Prostate gland (tissue), 2 donors: ENCODE data around the gene KCNJ5. TPM values are rescaled to one million over a fixed set of nuclear protein-coding genes. Genes with fewer than 3 reads are reported as not detected.
A peak's percentile ranks its signal among the peaks of the same experiment; 100 is the strongest.

Experiments used
- DNase-seq: peaks from one replicate; pipeline ENCODE4 v3.0.0-alpha.2; 2019; ENCODE audit warnings: low spot score
- H3K27ac ChIP-seq, 2 donors: fragments of 200-600 bp; sonication (generic); 2 replicates each; pipeline ENCODE4 v1.5.1; 2017 to 2019
- H3K27me3 ChIP-seq: fragments of 200-600 bp; sonication (generic); replicated peaks from 2 replicates; pipeline ENCODE4 v1.5.1; 2019; ENCODE audit not compliant: insufficient read depth
- H3K36me3 ChIP-seq, 2 donors: fragments of 200-600 bp; sonication (generic); 1 replicate in 1 of 2; 2 replicates in 1 of 2; pipeline versions ENCODE4 v1.5.1 to v1.8.1; 2017 to 2019
- H3K4me1 ChIP-seq: fragments of 200-600 bp; sonication (generic); replicated peaks from 2 replicates; pipeline ENCODE4 v1.5.1; 2019
- H3K4me3 ChIP-seq, 2 donors: fragments of 200-600 bp; sonication (generic); 2 replicates each; pipeline ENCODE4 v1.5.1; 2017 to 2019
- H3K9me3 ChIP-seq: fragments of 200-600 bp; sonication (generic); 2 replicates; pipeline ENCODE4 v1.5.1; 2017
- POLR2A ChIP-seq: fragments of 450-650 bp; IDR thresholded peaks from one replicate; pipeline ENCODE4 v1.6.1; 2016; ENCODE audit warnings: antibody characterized with exemption, mild to moderate bottlenecking
- POLR2AphosphoS5 ChIP-seq: sonication (generic); formaldehyde crosslinking; IDR thresholded peaks from one replicate; pipeline ENCODE4 v1.6.1; 2017; ENCODE audit warnings: antibody characterized with exemption
- WGBS: methylation state at CpG from one replicate; pipeline ENCODE4 v1.1.5; 2018; 5-methylcytosine and 5-hydroxymethylcytosine counted together
- intact Hi-C: fragments of 100-400 bp; cut with DNase I; formaldehyde crosslinking; loops from one replicate; pipeline ENCODE4 v1.14.2; 2022
- total RNA-seq, 2 donors: library from RNA; depleted of rRNA; stranded (reverse); fragments of >200 nt; gene quantifications; one replicate each; pipeline ENCODE4 v1.1.0, GENCODE V29; 2016
- TF ChIP-seq, protein P1 (sequence below), 4 experiments: fragments of 200-600 bp in 2 of 4; fragments of 450-650 bp in 2 of 4; sonication (generic) in 2 of 4; IDR thresholded peaks; 1 replicate in 3 of 4; 2 replicates in 1 of 4; pipeline ENCODE4 v1.5.1; 2016 to 2019; ENCODE audit warnings: antibody characterized with exemption in 4 of 4, mild to moderate bottlenecking in 2 of 4, moderate library complexity in 2 of 4

Gene KCNJ5
- total RNA-seq, 2 donors from 2014 or later: 3.9 to 4.7 TPM

DNA sequence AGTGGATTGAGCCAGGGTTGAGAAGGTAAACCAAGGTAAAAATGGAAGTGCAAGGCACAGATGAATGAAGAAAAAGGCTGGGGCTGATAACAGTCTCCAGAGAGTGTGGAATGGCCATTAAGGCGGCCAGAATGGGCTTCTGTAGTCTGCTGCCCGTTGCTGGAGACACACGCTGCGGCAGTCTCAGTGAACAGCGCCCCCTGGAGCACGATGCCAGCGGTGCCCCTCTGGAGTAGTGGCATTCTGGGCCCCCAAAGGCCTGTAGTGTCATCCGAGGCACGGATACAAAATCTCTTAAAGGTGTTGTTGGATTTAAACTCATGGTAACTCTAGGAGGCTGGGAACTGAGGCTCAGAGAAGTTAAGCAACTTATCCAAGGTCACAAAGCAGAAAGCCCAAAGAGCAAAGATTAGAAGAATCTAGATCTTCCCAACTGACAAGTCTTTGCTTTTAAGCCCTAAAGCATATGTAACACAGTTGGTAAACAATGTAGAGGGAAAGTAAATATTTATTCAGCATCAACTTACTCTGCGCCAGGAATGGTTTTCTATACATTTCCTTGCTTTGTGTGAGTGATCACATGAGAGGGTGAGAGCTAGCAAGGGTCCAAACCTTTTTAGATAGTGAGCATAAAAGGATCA, 42.2 kb upstream of the KCNJ5 start:
- Histone ChIP-seq H3K27ac (no peak overlapping the region), H3K27me3 (no peaks in the 10 kb centered on the region), H3K36me3 (no peaks in the 10 kb centered on the region), H3K4me1 (no peaks in the 10 kb centered on the region), H3K9me3 (no peaks in the 10 kb centered on the region), H3K4me3 (no peak overlapping the region)
- 35% methylated on average over 10 of the region's 10 CpGs for WGBS
- TF ChIP-seq POLR2A (no peak), POLR2AphosphoS5 (no peak)
- TF ChIP-seq, protein P1, sequence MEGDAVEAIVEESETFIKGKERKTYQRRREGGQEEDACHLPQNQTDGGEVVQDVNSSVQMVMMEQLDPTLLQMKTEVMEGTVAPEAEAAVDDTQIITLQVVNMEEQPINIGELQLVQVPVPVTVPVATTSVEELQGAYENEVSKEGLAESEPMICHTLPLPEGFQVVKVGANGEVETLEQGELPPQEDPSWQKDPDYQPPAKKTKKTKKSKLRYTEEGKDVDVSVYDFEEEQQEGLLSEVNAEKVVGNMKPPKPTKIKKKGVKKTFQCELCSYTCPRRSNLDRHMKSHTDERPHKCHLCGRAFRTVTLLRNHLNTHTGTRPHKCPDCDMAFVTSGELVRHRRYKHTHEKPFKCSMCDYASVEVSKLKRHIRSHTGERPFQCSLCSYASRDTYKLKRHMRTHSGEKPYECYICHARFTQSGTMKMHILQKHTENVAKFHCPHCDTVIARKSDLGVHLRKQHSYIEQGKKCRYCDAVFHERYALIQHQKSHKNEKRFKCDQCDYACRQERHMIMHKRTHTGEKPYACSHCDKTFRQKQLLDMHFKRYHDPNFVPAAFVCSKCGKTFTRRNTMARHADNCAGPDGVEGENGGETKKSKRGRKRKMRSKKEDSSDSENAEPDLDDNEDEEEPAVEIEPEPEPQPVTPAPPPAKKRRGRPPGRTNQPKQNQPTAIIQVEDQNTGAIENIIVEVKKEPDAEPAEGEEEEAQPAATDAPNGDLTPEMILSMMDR (IDR thresholded peaks at IDR 0.05): peak in 2 of 4 experiments; percentile 26 to 31
- intact Hi-C loops: no loop called here
- no peak for DNase-seq

DNA sequence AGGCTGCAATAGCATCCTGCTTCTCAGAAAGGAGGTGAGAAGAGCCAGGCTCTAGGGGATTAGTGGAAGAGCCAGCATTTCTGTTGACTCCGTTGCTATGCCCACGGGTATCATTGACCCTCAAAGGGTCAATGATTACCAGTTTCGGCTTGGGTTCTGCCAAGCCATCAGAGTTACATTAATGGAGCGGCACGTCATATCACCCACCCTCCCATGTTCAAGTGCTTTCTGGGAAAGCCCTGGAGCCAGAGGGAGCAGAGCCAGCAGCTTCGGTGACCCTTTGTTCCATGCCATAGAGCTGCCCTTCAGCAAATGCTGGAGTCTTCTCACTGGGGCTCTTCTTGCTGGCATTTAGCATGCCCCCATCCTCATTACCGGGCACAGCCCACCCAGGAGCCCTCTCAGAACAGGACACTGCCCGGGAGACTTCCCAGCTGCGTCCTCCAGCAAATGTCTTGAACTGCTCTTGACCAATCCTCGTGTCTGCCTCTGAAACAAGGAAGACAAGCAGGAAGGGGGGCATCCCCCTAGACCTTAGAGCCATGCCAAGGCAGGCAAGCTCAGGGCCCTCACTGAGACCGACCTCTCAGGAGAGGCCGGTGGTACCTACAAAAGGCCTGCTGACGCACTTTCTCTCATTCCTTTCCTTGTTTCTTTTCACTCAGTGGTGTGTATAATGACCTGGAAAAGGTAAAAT, 38.7 kb upstream of the KCNJ5 start:
- H3K4me1 ChIP-seq: no peaks in the 10 kb centered on the region
- WGBS: 87% methylated on average over 9 of the region's 13 CpGs
- no peak overlapping the region for H3K27ac ChIP-seq
- no peak for DNase-seq
- no peak for TF ChIP-seq POLR2A
- TF ChIP-seq, protein P1 (IDR thresholded peaks at IDR 0.05): no peak
- no peak for TF ChIP-seq POLR2AphosphoS5
- H3K36me3 ChIP-seq: no peaks in the 10 kb centered on the region
- H3K27me3 ChIP-seq: no peaks in the 10 kb centered on the region
- H3K9me3 ChIP-seq: no peaks in the 10 kb centered on the region
- no peak overlapping the region for H3K4me3 ChIP-seq
- intact Hi-C loops: no loop called here

DNA sequence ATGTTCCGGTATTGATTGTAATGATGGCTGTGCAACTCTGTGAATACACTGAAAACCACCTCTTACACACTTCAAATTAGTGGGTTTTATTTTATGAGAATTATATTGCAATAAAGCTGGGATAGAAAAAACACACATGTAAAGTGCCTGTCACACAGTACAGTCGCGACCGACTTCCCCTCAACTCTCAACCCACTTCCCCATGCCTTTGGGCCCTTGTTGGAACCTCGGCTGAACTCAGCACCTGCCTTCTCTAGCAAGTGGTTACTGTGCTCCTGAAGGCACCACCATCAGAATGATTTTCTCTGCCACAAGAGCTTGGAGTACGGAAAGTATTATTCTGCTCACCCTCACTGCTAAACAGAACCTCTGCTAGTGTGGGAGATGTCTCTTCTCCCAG, 37.6 kb upstream of the KCNJ5 start:
- Histone ChIP-seq H3K4me1 (no peaks in the 10 kb centered on the region), H3K4me3 (no peak overlapping the region), H3K27ac (no peak overlapping the region), H3K27me3 (no peaks in the 10 kb centered on the region), H3K9me3 (no peaks in the 10 kb centered on the region), H3K36me3 (no peaks in the 10 kb centered on the region)
- 90% methylated on average over 6 of the region's 6 CpGs for WGBS
- intact Hi-C loops: no loop called here
- DNase-seq: no peak
- TF ChIP-seq, protein P1 (IDR thresholded peaks at IDR 0.05): no peak
- TF ChIP-seq POLR2AphosphoS5 (no peak), POLR2A (no peak)

DNA sequence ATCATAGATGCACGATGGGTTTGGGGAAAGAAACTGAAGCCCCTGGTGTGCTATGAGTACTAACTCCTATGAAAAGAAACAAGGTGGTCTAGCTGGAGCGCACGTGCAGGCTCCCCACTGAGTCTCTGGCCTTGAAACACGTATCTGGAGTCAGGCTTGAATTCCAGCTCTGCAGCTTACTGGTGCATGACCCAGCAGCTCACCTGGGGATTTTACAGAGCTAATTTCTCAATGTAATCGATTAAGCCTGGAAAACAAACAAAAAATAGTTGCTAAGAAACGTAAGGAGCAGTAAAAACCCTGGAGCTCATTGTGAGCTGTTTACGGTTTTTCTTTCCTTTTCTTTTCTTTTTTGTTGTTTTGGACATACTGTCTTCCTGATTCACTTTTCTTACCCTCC, 36.3 kb upstream of the KCNJ5 start:
- no peak for TF ChIP-seq POLR2AphosphoS5
- TF ChIP-seq POLR2A: no peak
- TF ChIP-seq, protein P1 (IDR thresholded peaks at IDR 0.05): no peak
- Histone ChIP-seq H3K36me3 (no peaks in the 10 kb centered on the region), H3K4me1 (no peaks in the 10 kb centered on the region), H3K27me3 (no peaks in the 10 kb centered on the region), H3K4me3 (no peak overlapping the region), H3K9me3 (no peaks in the 10 kb centered on the region), H3K27ac (no peak overlapping the region)
- 74% methylated on average over 7 of the region's 7 CpGs for WGBS
- DNase-seq: no peak
- intact Hi-C loops: no loop called here

DNA sequence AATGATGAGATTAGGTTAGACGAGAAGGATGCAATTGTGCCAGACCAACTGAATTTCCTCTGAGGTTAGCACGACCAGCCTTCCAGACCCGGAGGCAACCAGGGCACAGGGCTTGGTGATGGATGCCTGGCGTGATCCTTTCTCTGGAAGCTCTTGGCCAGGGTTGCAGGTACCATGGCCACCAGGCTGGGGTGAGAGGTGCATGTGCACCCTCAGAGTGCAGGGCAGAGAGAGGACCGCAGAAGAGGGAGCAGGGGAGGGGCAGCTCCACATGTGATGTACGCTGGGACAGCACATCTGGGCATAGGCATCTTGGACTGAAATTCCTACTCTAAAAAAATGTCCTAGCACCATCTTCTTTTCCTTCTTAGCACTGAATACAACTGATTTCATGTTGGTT, 34.9 kb upstream of the KCNJ5 start:
- Histone ChIP-seq H3K27ac (no peak overlapping the region), H3K4me3 (no peak overlapping the region), H3K4me1 (no peaks in the 10 kb centered on the region), H3K36me3 (no peaks in the 10 kb centered on the region), H3K9me3 (no peaks in the 10 kb centered on the region), H3K27me3 (no peaks in the 10 kb centered on the region)
- intact Hi-C loops: no loop called here
- no peak for DNase-seq
- TF ChIP-seq, protein P1 (IDR thresholded peaks at IDR 0.05): no peak
- no peak for TF ChIP-seq POLR2A
- TF ChIP-seq POLR2AphosphoS5: no peak
- WGBS: 87% methylated on average over 6 of the region's 6 CpGs
